ENCODE data around the gene FOLR1. TPM values are rescaled to one million over a fixed set of nuclear protein-coding genes. Genes with fewer than 3 reads are reported as not detected.

Gene FOLR1
- total RNA-seq, 1 donor from 2014 or later = not detected

- peaks cover 6% of the 10 kb centered on the region for H3K27me3 Mint-ChIP-seq (ENCODE audit: unreplicated experiment)
- H3K9me3 Mint-ChIP-seq (ENCODE audit: unreplicated experiment) = peaks cover 2% of the 10 kb centered on the region
- H3K36me3 Mint-ChIP-seq (ENCODE audit: unreplicated experiment) = no peaks in the 10 kb centered on the region
- no peak for TF ChIP-seq CTCF (IDR thresholded peaks at IDR 0.05; ENCODE audit: partially characterized antibody, unreplicated experiment)
- peaks cover 9% of the 10 kb centered on the region for H3K4me1 Mint-ChIP-seq (ENCODE audit: low read depth, unreplicated experiment)
- H3K4me3 Mint-ChIP-seq (ENCODE audit: unreplicated experiment) = peak overlapping the region; percentile 89
- peak; percentile 66 for DNase-seq
- H3K27ac Mint-ChIP-seq (ENCODE audit: unreplicated experiment) = no peak overlapping the region
Observed at GRCh38 chr11:72223615-72224563, 31.9 kb downstream of the FOLR1 start.

GRCh38 chr11:72224564-72225410 is 32.8 kb downstream of the FOLR1 start, which contains the start of gene INPPL1:
Gene INPPL1, plus strand, starts transcription at chr11:72224767. Its CDS starts 218 bp downstream, at chr11:72224985.
- Mint-ChIP-seq H3K4me3 (ENCODE audit: unreplicated experiment) (peak within 1 kb of the TSS; percentile 89), H3K36me3 (ENCODE audit: unreplicated experiment) (no peaks in the 10 kb centered on the region), H3K27ac (ENCODE audit: unreplicated experiment) (no peak within 1 kb of the TSS), H3K9me3 (ENCODE audit: unreplicated experiment) (peaks cover 5% of the 10 kb centered on the region), H3K27me3 (ENCODE audit: unreplicated experiment) (peaks cover 9% of the 10 kb centered on the region), H3K4me1 (ENCODE audit: low read depth, unreplicated experiment) (peaks cover 9% of the 10 kb centered on the region)
- no peak for TF ChIP-seq CTCF (IDR thresholded peaks at IDR 0.05; ENCODE audit: partially characterized antibody, unreplicated experiment)
- peak; percentile 41 for DNase-seq

GRCh38 chr11:72225411-72225951 is 33.5 kb downstream of the FOLR1 start:
- H3K36me3 Mint-ChIP-seq (ENCODE audit: unreplicated experiment) = no peaks in the 10 kb centered on the region
- no peak overlapping the region for H3K27ac Mint-ChIP-seq (ENCODE audit: unreplicated experiment)
- H3K4me1 Mint-ChIP-seq (ENCODE audit: low read depth, unreplicated experiment) = peaks cover 9% of the 10 kb centered on the region
- H3K27me3 Mint-ChIP-seq (ENCODE audit: unreplicated experiment) = peaks cover 9% of the 10 kb centered on the region
- peak overlapping the region; percentile 86 for H3K4me3 Mint-ChIP-seq (ENCODE audit: unreplicated experiment)
- no peak for TF ChIP-seq CTCF (IDR thresholded peaks at IDR 0.05; ENCODE audit: partially characterized antibody, unreplicated experiment)
- DNase-seq = no peak
- H3K9me3 Mint-ChIP-seq (ENCODE audit: unreplicated experiment) = peaks cover 5% of the 10 kb centered on the region

- no peak for TF ChIP-seq CTCF (IDR thresholded peaks at IDR 0.05; ENCODE audit: partially characterized antibody, unreplicated experiment)
- Mint-ChIP-seq H3K4me3 (ENCODE audit: unreplicated experiment) (peak overlapping the region; percentile 42), H3K4me1 (ENCODE audit: low read depth, unreplicated experiment) (peaks cover 9% of the 10 kb centered on the region), H3K27me3 (ENCODE audit: unreplicated experiment) (peaks cover 11% of the 10 kb centered on the region), H3K9me3 (ENCODE audit: unreplicated experiment) (peaks cover 5% of the 10 kb centered on the region), H3K27ac (ENCODE audit: unreplicated experiment) (no peak overlapping the region), H3K36me3 (ENCODE audit: unreplicated experiment) (no peaks in the 10 kb centered on the region)
- no peak for DNase-seq
Observed at GRCh38 chr11:72226701-72227100, 34.8 kb downstream of the FOLR1 start.
